GM19099 (cell line): Measurements from ENCODE around the gene LPGAT1.

Experiments
- POLR2A ChIP-seq: IDR thresholded peaks from 3 replicates; pipeline ENCODE4 v1.6.1; 2011; ENCODE audit warnings: low read depth; ENCODE audit not compliant: insufficient read length; ENCODE audit errors: extremely low read depth

The LPGAT1 gene

GRCh38 chr1:211831558-211832323 lies 1.2 kb upstream of the LPGAT1 start:
- no peak for TF ChIP-seq POLR2A

- no peak for TF ChIP-seq POLR2A
These were observed 572 bp downstream of the LPGAT1 start for GRCh38 chr1:211830055-211830327.

DNA sequence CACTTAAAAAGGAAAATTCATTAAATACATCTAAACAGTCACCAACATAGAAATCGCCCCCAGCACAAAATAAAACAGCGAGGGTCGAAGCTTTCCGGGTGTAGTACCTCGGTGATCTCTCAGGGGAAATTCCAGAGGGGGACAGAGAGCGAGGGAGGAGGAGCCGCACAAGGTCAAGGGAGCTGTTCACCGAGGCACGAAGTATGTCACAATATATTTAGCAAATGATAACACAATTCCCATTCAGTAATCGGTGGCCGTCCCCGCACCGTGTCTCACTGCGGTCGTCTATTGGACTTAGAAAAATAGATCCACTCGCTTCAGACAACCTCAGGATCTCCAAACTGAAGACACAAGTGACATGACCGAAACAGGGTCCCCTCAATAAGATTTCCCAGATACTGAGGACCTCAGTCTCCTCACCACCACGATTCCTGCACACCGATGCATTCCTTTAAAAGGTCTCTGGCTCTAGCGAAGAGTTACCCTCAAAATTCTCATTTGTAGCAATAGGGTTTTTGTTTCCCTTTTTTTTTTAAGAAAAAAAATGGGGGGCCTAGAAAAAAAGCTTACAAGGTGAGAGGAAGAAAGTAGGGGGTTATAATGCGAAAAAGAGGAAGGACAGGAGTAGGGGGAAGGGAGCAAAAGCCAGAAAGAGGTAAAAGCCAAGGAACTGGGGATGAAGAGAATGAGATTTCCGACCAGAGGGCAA lies 1.1 kb downstream of the LPGAT1 start:
- no peak for TF ChIP-seq POLR2A

- TF ChIP-seq POLR2A: no peak
These were observed 1.8 kb downstream of the LPGAT1 start for GRCh38 chr1:211828584-211829342.

DNA sequence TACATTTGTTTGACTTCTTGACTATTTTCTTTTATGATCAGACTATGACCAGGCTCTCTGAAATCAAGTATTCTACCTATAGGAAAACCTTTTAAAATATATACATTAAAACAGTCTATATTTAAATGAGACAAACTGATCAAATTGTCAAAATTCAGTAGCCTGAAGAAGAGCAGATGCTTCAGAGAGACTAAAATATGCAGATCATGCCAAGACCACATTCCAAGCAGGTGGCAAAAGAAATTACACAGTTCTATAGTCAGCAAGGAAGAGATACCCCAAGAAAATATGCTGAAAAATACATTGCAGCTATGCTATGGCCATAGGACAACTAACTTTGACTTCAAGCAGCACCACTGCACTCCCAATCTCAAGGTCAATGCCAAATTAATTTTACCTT lies 3.5 kb downstream of the LPGAT1 start:
- no peak for TF ChIP-seq POLR2A

GRCh38 chr1:211825980-211826379 lies 4.6 kb downstream of the LPGAT1 start:
- no peak for TF ChIP-seq POLR2A

DNA sequence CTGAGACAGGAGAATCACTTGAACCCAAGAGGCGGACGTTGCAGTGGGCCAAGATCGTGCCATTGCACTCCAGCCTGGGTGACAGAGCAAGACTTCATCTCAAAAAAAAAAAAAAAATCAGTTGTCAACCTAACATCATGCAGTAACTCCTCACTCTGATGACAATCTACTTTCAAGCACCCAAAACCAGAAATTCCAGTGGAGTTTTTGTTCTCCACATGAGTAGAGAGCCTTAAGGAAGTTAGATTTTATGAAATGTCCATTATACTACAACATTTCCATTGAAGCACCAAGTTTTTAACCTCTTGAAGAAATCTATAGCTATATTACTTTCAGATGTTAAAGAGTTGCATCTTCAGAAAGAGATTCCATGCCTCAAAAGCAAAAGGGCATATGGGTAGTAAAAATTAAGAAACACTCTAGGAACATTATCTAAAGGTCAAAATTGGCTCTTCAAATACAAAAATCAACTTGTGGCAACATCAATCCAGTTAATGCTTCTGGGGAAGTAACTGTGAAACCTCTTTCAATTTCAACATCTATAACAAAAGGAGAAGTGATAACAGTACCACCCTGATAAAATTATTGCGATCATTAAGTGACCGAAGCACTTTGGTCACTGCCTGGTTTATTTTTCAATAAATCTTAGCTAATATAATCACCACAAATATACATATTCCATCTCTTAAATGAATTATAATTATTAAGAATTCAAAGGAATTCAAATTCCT lies 7.7 kb downstream of the LPGAT1 start:
- no peak for TF ChIP-seq POLR2A

- no peak for TF ChIP-seq POLR2A
These were observed 14.0 kb downstream of the LPGAT1 start for GRCh38 chr1:211816586-211816985.

- no peak for TF ChIP-seq POLR2A
These were observed 16.2 kb downstream of the LPGAT1 start for GRCh38 chr1:211814313-211814712.

DNA sequence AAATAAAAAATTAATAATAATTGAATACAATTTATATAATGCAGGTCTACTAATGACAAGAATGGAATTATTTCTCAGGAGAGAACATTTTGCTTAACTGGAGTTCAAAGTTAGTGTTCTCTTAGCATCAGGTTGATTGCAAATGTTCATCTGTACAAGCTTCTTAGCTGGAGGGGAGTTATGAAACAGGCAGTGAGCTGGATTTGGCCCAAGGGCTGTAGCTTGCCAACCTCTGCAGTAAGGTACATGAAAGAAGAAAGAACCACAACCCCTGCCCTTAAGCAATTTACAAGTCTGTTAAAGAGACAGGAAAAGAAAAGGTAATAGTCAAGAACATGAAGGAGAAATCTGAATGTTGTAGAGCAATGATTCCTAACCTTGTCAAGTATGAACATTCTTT lies 17.0 kb downstream of the LPGAT1 start:
- TF ChIP-seq POLR2A: no peak

DNA sequence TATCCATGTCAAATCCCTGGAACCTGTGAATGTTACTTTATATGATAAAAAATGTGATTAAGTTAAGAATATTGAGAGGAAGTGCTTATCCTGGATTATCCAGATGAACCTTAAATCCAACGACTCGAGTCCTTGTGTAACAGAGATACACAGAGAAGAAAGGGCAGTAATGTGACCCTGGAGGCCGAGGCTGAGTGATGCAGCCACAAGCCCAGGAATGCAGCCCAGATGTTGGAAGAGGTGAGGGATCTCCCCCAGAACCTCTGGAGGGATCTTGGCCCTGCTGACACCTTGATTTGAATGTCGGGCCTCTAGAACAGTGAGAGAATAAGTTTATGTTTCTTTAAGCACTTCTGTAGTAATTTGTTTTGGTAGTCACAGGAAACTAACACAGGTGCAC lies 18.0 kb downstream of the LPGAT1 start:
- no peak for TF ChIP-seq POLR2A

DNA sequence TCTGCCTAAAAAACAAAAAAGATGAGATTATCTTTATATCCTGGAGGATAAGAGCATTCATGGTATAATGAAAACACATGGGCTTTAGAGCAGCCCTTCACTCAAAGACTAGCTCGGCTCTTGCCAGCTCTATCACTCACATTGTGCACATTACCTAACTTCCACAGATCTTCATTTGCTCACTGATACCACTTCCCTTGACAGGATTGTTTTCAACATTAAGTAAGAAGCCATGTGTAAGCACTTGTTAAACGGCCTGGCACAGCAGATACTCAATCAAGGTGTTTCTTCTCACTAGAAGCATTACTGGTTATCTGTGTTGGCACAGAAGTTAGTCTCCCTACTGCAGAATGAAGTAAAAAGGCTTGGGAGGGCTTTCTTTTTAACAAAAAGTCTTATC lies 18.7 kb downstream of the LPGAT1 start:
- TF ChIP-seq POLR2A: no peak

GRCh38 chr1:211811126-211811525 lies 19.4 kb downstream of the LPGAT1 start:
- no peak for TF ChIP-seq POLR2A

- no peak for TF ChIP-seq POLR2A
These were observed 22.1 kb downstream of the LPGAT1 start for GRCh38 chr1:211808475-211808874.

DNA sequence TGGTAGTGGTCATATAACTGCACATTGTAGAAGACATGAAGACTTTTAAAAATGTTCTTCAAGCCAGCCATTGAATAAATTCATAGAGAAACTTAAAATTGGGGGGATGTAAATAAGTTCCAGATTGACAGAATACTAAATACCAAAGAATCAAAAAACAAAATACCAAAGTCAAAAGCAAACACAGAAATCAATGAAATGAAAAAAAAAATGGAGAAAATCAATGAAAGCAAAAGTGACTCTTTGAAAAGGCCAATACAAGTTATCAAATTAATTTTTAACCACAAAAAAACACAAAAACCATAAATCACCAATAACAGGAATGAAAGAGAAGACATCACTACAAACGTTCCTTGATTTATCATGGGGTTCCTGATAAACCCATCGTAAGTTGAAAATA lies 25.6 kb downstream of the LPGAT1 start:
- no peak for TF ChIP-seq POLR2A
